KMS-11 (cell line): ENCODE data around the gene DXO.
"Not testable (repeated sequence)": the region's sequence is repeated elsewhere in the genome, so short reads cannot be mapped to it uniquely, and the experiment has no call there.

Source experiments
- H2AFZ ChIP-seq: fragments of 200-600 bp; sonication (generic); 2 replicates; pipeline ENCODE4 v1.6.1; 2016; ENCODE audit warnings: antibody characterized with exemption, mixed run types, low read depth
- H3K27ac ChIP-seq: fragments of 200-600 bp; sonication (generic); 2 replicates; pipeline ENCODE4 v1.6.1; 2016; ENCODE audit warnings: mild to moderate bottlenecking, mixed run types
- H3K27me3 ChIP-seq: fragments of 200-600 bp; sonication (generic); 2 replicates; pipeline ENCODE4 v1.6.1; 2017; ENCODE audit warnings: mild to moderate bottlenecking, low read depth, mixed run types, moderate library complexity; ENCODE audit not compliant: insufficient read depth
- H3K36me3 ChIP-seq: fragments of 200-600 bp; sonication (generic); 2 replicates; pipeline ENCODE4 v1.6.1; 2017; ENCODE audit warnings: mild to moderate bottlenecking, mixed run types; ENCODE audit not compliant: insufficient read depth
- H3K4me1 ChIP-seq: fragments of 200-600 bp; sonication (generic); 2 replicates; pipeline ENCODE4 v1.6.1; 2016; ENCODE audit warnings: mild to moderate bottlenecking, low read depth, mixed run types; ENCODE audit not compliant: poor library complexity, severe bottlenecking
- H3K4me2 ChIP-seq: fragments of 200-600 bp; sonication (generic); 2 replicates; pipeline ENCODE4 v1.7.0; 2016; ENCODE audit warnings: mild to moderate bottlenecking, mixed run types
- H3K4me3 ChIP-seq: fragments of 200-600 bp; sonication (generic); IDR thresholded peaks from 2 replicates; pipeline ENCODE4 v1.6.1; 2017; ENCODE audit warnings: low read depth, low read length, mixed read lengths; ENCODE audit not compliant: insufficient read depth
- H3K79me2 ChIP-seq: fragments of 200-600 bp; sonication (generic); 2 replicates; pipeline ENCODE4 v1.6.1; 2016; ENCODE audit warnings: low read depth, mixed run types; ENCODE audit not compliant: insufficient read depth
- H3K9ac ChIP-seq: fragments of 200-600 bp; sonication (generic); 2 replicates; pipeline ENCODE4 v1.6.1; 2016; ENCODE audit warnings: mild to moderate bottlenecking, mixed run types
- H4K20me1 ChIP-seq: fragments of 200-600 bp; sonication (generic); 2 replicates; pipeline ENCODE4 v1.6.1; 2016; ENCODE audit warnings: mild to moderate bottlenecking, mixed run types; ENCODE audit not compliant: insufficient read depth
- TF ChIP-seq, protein P1 (sequence below): fragments of 200-600 bp; sonication (generic); conservative IDR thresholded peaks from 2 replicates; pipeline ENCODE4 v1.6.1; 2017; ENCODE audit warnings: low read depth, mild to moderate bottlenecking, antibody characterized with exemption, low read length, moderate library complexity, mixed read lengths

Gene DXO

DNA sequence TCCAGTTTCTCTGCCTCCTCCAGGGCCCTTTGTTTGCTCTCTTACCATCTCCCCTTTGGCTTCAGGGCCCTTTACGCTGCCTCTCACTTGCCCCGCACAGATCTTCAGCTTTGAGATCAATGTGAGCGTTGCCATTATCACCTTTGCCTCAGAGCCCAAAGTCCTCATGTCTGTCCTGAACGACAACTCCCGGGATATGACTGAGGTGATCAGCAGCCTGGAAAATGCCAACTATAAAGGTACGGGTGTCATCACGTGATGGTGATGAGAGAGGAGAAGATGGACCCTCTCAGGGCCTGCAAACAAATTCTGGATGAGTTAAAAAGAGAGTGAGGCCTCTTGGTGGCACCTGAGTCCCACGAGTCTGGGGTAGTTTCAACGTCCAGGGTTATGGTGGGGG is 36.1 kb downstream of the DXO start:
- Histone ChIP-seq H3K79me2 (no peaks in the 10 kb centered on the region), H3K9ac (no peak overlapping the region), H2AFZ (no peak overlapping the region), H3K4me1 (no peaks in the 10 kb centered on the region), H3K36me3 (no peaks in the 10 kb centered on the region), H3K27me3 (no peaks in the 10 kb centered on the region), H3K27ac (no peak overlapping the region), H3K4me3 (no peak overlapping the region), H4K20me1 (no peaks in the 10 kb centered on the region), H3K4me2 (no peak overlapping the region)
- TF ChIP-seq, protein P1, sequence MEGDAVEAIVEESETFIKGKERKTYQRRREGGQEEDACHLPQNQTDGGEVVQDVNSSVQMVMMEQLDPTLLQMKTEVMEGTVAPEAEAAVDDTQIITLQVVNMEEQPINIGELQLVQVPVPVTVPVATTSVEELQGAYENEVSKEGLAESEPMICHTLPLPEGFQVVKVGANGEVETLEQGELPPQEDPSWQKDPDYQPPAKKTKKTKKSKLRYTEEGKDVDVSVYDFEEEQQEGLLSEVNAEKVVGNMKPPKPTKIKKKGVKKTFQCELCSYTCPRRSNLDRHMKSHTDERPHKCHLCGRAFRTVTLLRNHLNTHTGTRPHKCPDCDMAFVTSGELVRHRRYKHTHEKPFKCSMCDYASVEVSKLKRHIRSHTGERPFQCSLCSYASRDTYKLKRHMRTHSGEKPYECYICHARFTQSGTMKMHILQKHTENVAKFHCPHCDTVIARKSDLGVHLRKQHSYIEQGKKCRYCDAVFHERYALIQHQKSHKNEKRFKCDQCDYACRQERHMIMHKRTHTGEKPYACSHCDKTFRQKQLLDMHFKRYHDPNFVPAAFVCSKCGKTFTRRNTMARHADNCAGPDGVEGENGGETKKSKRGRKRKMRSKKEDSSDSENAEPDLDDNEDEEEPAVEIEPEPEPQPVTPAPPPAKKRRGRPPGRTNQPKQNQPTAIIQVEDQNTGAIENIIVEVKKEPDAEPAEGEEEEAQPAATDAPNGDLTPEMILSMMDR, result no peak

GRCh38 chr6:31935021-31935420 is 36.9 kb downstream of the DXO start:
- Histone ChIP-seq H3K79me2 (no peaks in the 10 kb centered on the region), H3K9ac (no peak overlapping the region), H3K36me3 (no peaks in the 10 kb centered on the region), H3K4me3 (no peak overlapping the region), H3K27ac (no peak overlapping the region), H3K27me3 (no peaks in the 10 kb centered on the region), H3K4me2 (no peak overlapping the region), H3K4me1 (no peaks in the 10 kb centered on the region), H2AFZ (no peak overlapping the region), H4K20me1 (no peaks in the 10 kb centered on the region)
- TF ChIP-seq, protein P1, result no peak

GRCh38 chr6:31933537-31933936 is 38.4 kb downstream of the DXO start:
- no peaks in the 10 kb centered on the region for H3K27me3 ChIP-seq
- no peak overlapping the region for H3K4me3 ChIP-seq
- TF ChIP-seq, protein P1, result no peak
- no peaks in the 10 kb centered on the region for H3K4me1 ChIP-seq
- H3K4me2 ChIP-seq, result no peak overlapping the region
- no peaks in the 10 kb centered on the region for H3K79me2 ChIP-seq
- H3K9ac ChIP-seq, result no peak overlapping the region
- H4K20me1 ChIP-seq, result no peaks in the 10 kb centered on the region
- H2AFZ ChIP-seq, result no peak overlapping the region
- H3K27ac ChIP-seq, result no peak overlapping the region
- no peaks in the 10 kb centered on the region for H3K36me3 ChIP-seq

DNA sequence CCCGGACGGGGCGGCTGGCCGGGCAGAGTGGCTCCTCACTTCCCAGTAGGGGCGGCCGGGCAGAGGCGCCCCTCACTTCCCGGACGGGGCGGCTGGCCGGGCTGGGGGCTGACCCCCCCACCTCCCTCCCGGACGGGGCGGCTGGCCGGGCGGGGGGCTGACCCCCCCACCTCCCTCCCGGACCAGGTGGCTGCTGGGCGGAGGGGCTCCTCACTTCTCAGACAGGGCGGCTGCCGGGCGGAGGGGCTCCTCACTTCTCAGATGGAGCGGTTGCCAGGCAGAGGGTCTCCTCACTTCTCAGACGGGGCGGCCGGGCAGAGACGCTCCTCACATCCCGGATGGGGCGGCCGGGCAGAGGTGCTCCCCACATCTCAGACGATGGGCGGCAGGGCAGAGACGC is 39.8 kb downstream of the DXO start:
- not testable (repeated sequence) for H4K20me1 ChIP-seq, H3K27ac ChIP-seq, H3K79me2 ChIP-seq, H3K36me3 ChIP-seq, H2AFZ ChIP-seq, H3K27me3 ChIP-seq, H3K4me3 ChIP-seq, H3K9ac ChIP-seq, H3K4me1 ChIP-seq, H3K4me2 ChIP-seq

GRCh38 chr6:31930962-31931361 is 41.0 kb downstream of the DXO start:
- Histone ChIP-seq H3K4me2 (no peak overlapping the region), H2AFZ (no peak overlapping the region), H3K27ac (no peak overlapping the region), H3K4me1 (no peaks in the 10 kb centered on the region), H3K79me2 (no peaks in the 10 kb centered on the region), H3K36me3 (no peaks in the 10 kb centered on the region), H3K4me3 (no peak overlapping the region), H3K27me3 (no peaks in the 10 kb centered on the region), H4K20me1 (no peaks in the 10 kb centered on the region), H3K9ac (no peak overlapping the region)
- TF ChIP-seq, protein P1, result no peak
